Neural cell (in vitro differentiated cells): ENCODE data around the gene AARS1. TPM values are rescaled to one million over a fixed set of nuclear protein-coding genes. Genes with fewer than 3 reads are reported as not detected.
"Not testable (repeated sequence)": the region's sequence is repeated elsewhere in the genome, so short reads cannot be mapped to it uniquely, and the experiment has no call there.

Source experiments
- H2AFZ ChIP-seq: fragments of 200-600, 300-800 bp; sonication (generic), shearing (Covaris generic); 2 replicates; pipeline ENCODE4 v1.6.0; 2014; ENCODE audit warnings: low read depth, mild to moderate bottlenecking, antibody characterized with exemption, low read length, moderate library complexity
- H3F3A ChIP-seq: fragments of 200-600 bp; shearing (Covaris generic); 2 replicates; pipeline ENCODE4 v1.6.1; 2016; ENCODE audit warnings: mild to moderate bottlenecking, moderate library complexity, mixed read lengths, antibody characterized with exemption, low read length; ENCODE audit not compliant: insufficient read depth, poor library complexity, severe bottlenecking
- H3K27ac ChIP-seq: fragments of 200-600, 300-800 bp; sonication (generic), shearing (Covaris generic); 2 replicates; pipeline ENCODE4 v1.5.1; 2014; ENCODE audit warnings: mild to moderate bottlenecking, low read length, moderate library complexity
- H3K27me3 ChIP-seq: fragments of 300-800, 200-600 bp; sonication (generic), shearing (Covaris generic); 2 replicates; pipeline ENCODE4 v1.6.0; 2014; ENCODE audit warnings: mild to moderate bottlenecking, low read depth, low read length, moderate library complexity; ENCODE audit not compliant: insufficient read depth
- H3K36me3 ChIP-seq: fragments of 300-800, 200-600 bp; sonication (generic), shearing (Covaris generic); 2 replicates; pipeline ENCODE4 v1.5.1; 2014; ENCODE audit warnings: mild to moderate bottlenecking, antibody characterized with exemption, low read length, moderate library complexity; ENCODE audit not compliant: insufficient read depth
- H3K4me2 ChIP-seq: fragments of 300-800, 200-600 bp; sonication (generic), shearing (Covaris generic); 2 replicates; pipeline ENCODE4 v1.6.0; 2014; ENCODE audit warnings: mild to moderate bottlenecking, low read length
- H3K4me3 ChIP-seq: fragments of 300-800, 200-600 bp; sonication (generic), shearing (Covaris generic); 2 replicates; pipeline ENCODE4 v1.5.1; 2014; ENCODE audit warnings: mild to moderate bottlenecking, low read length, moderate library complexity
- H3K79me2 ChIP-seq: fragments of 200-600 bp; shearing (Covaris generic); replicated peaks from 2 replicates; pipeline ENCODE4 v1.6.0; 2014; ENCODE audit warnings: mild to moderate bottlenecking, low read length, moderate library complexity; ENCODE audit not compliant: insufficient read depth
- H3K9ac ChIP-seq: fragments of 300-800, 200-600 bp; sonication (generic), shearing (Covaris generic); 2 replicates; pipeline ENCODE4 v1.6.1; 2016; ENCODE audit warnings: mild to moderate bottlenecking, low read length, mixed read lengths
- H3K9me2 ChIP-seq: fragments of 200-600 bp; shearing (Covaris generic); 2 replicates; pipeline ENCODE4 v1.6.1; 2016; ENCODE audit warnings: mild to moderate bottlenecking, low read length, mixed read lengths; ENCODE audit not compliant: insufficient read depth
- H3K9me3 ChIP-seq: fragments of 200-600, 300-800 bp; sonication (generic), shearing (Covaris generic); 2 replicates; pipeline ENCODE4 v1.6.1; 2016; ENCODE audit warnings: mild to moderate bottlenecking, mixed run types, low read length, moderate library complexity, mixed read lengths
- H4K20me1 ChIP-seq: fragments of 200-600 bp; shearing (Covaris generic); 2 replicates; pipeline ENCODE4 v1.6.1; 2016; ENCODE audit warnings: mild to moderate bottlenecking, mixed run types; ENCODE audit not compliant: insufficient read depth
- CTCF ChIP-seq: fragments of 450-650 bp; IDR thresholded peaks from 2 replicates; pipeline ENCODE4 v1.5.1; 2014; ENCODE audit warnings: antibody characterized with exemption, mild to moderate bottlenecking, moderate library complexity; ENCODE audit not compliant: poor library complexity, severe bottlenecking
- EP300 ChIP-seq: fragments of 450-650 bp; conservative IDR thresholded peaks from 2 replicates; pipeline ENCODE4 v1.6.1; 2014; ENCODE audit warnings: antibody characterized with exemption, mild to moderate bottlenecking, moderate library complexity; ENCODE audit not compliant: poor library complexity, severe bottlenecking
- EZH2 ChIP-seq: fragments of 200-600, 300-800 bp; shearing (Covaris generic), sonication (generic); IDR thresholded peaks from 2 replicates; pipeline ENCODE4 v1.6.1; 2014; ENCODE audit warnings: antibody characterized with exemption, low read length, borderline replicate concordance, mild to moderate bottlenecking; ENCODE audit not compliant: insufficient read depth, poor library complexity, severe bottlenecking
- MXI1 ChIP-seq: fragments of 450-650 bp; conservative IDR thresholded peaks from 2 replicates; pipeline ENCODE4 v1.6.1; 2014; ENCODE audit warnings: antibody characterized with exemption, mild to moderate bottlenecking; ENCODE audit not compliant: poor library complexity, severe bottlenecking
- POLR2AphosphoS5 ChIP-seq: IDR thresholded peaks from 2 replicates; pipeline ENCODE4 v1.6.1; 2012
- RAD21 ChIP-seq: fragments of 450-650 bp; conservative IDR thresholded peaks from 2 replicates; pipeline ENCODE4 v1.6.1; 2014; ENCODE audit warnings: antibody characterized with exemption, mild to moderate bottlenecking, moderate library complexity
- SMC3 ChIP-seq: fragments of 450-650 bp; conservative IDR thresholded peaks from 2 replicates; pipeline ENCODE4 v1.6.1; 2014; ENCODE audit warnings: antibody characterized with exemption, mild to moderate bottlenecking, moderate library complexity; ENCODE audit not compliant: poor library complexity
- TAF1 ChIP-seq: IDR thresholded peaks from 2 replicates; pipeline ENCODE4 v1.6.1; 2012; ENCODE audit warnings: low read depth
- polyA plus RNA-seq: library from polyadenylated mRNA; depleted of rRNA; stranded (reverse); fragments of >200 nt; gene quantifications from 2 replicates; pipeline ENCODE4 v1.2.3, GENCODE V29; 2014
- TF ChIP-seq, protein P1 (sequence below): IDR thresholded peaks from 2 replicates; pipeline ENCODE4 v1.6.1; 2012; ENCODE audit warnings: borderline replicate concordance

AARS1 gene
- polyA plus RNA-seq, 1 donor from 2014 or later, result 33.7 TPM

- no peaks in the 10 kb centered on the region for H3F3A ChIP-seq
- H3K9me2 ChIP-seq, result no peaks in the 10 kb centered on the region
- H3K36me3 ChIP-seq, result no peaks in the 10 kb centered on the region
- H2AFZ ChIP-seq, result no peak overlapping the region
- H3K4me3 ChIP-seq, result no peak overlapping the region
- no peaks in the 10 kb centered on the region for H3K79me2 ChIP-seq
- H4K20me1 ChIP-seq, result no peaks in the 10 kb centered on the region
- H3K27me3 ChIP-seq, result no peaks in the 10 kb centered on the region
- H3K9ac ChIP-seq, result no peak overlapping the region
- TF ChIP-seq EP300 (no peak), EZH2 (no peak), RAD21 (no peak), SMC3 (no peak), TAF1 (no peak), MXI1 (no peak), CTCF (no peak), POLR2AphosphoS5 (no peak)
- TF ChIP-seq, protein P1, sequence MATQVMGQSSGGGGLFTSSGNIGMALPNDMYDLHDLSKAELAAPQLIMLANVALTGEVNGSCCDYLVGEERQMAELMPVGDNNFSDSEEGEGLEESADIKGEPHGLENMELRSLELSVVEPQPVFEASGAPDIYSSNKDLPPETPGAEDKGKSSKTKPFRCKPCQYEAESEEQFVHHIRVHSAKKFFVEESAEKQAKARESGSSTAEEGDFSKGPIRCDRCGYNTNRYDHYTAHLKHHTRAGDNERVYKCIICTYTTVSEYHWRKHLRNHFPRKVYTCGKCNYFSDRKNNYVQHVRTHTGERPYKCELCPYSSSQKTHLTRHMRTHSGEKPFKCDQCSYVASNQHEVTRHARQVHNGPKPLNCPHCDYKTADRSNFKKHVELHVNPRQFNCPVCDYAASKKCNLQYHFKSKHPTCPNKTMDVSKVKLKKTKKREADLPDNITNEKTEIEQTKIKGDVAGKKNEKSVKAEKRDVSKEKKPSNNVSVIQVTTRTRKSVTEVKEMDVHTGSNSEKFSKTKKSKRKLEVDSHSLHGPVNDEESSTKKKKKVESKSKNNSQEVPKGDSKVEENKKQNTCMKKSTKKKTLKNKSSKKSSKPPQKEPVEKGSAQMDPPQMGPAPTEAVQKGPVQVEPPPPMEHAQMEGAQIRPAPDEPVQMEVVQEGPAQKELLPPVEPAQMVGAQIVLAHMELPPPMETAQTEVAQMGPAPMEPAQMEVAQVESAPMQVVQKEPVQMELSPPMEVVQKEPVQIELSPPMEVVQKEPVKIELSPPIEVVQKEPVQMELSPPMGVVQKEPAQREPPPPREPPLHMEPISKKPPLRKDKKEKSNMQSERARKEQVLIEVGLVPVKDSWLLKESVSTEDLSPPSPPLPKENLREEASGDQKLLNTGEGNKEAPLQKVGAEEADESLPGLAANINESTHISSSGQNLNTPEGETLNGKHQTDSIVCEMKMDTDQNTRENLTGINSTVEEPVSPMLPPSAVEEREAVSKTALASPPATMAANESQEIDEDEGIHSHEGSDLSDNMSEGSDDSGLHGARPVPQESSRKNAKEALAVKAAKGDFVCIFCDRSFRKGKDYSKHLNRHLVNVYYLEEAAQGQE, result no peak
- no peaks in the 10 kb centered on the region for H3K9me3 ChIP-seq
- H3K27ac ChIP-seq, result no peak overlapping the region
- H3K4me2 ChIP-seq, result no peak overlapping the region
These were observed 19.1 kb downstream of the AARS1 start for GRCh38 chr16:70270176-70270575.

DNA sequence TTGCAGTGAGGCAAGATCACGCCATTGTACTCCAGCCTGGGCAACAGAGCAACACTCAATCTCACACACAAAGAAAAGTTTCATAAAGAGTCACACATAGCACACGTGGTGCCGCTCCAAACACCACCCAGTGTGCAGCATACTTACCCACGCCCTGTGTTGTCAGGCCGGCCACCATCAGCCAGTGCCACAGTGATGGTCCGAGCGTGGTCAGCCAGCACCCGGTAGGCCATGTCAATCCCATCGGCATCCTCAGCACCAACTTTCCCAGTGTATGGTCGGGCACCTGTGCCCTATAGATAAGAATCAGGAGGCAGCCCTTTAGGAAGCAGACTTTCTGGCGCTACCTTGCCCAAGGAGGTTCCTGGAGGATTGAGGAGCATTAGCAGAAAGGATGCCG lies 19.8 kb downstream of the AARS1 start:
- H4K20me1 ChIP-seq, result no peaks in the 10 kb centered on the region
- H3K27me3 ChIP-seq, result no peaks in the 10 kb centered on the region
- no peak overlapping the region for H3K27ac ChIP-seq
- H3K36me3 ChIP-seq, result no peaks in the 10 kb centered on the region
- H3K9ac ChIP-seq, result no peak overlapping the region
- H3K4me2 ChIP-seq, result no peak overlapping the region
- TF ChIP-seq EZH2 (no peak), POLR2AphosphoS5 (no peak), TAF1 (no peak), CTCF (no peak), EP300 (no peak), RAD21 (no peak), MXI1 (no peak), SMC3 (no peak)
- TF ChIP-seq, protein P1, result no peak
- no peaks in the 10 kb centered on the region for H3F3A ChIP-seq
- no peak overlapping the region for H2AFZ ChIP-seq
- no peaks in the 10 kb centered on the region for H3K9me3 ChIP-seq
- H3K9me2 ChIP-seq, result no peaks in the 10 kb centered on the region
- H3K79me2 ChIP-seq, result no peaks in the 10 kb centered on the region
- no peak overlapping the region for H3K4me3 ChIP-seq

GRCh38 chr16:70267922-70268321 lies 21.4 kb downstream of the AARS1 start:
- H3K4me2 ChIP-seq, H3K4me3 ChIP-seq, H3K79me2 ChIP-seq, H3K9ac ChIP-seq, H3K27ac ChIP-seq, H2AFZ ChIP-seq, H3K9me2 ChIP-seq, H4K20me1 ChIP-seq, H3K27me3 ChIP-seq, H3K9me3 ChIP-seq, H3F3A ChIP-seq, H3K36me3 ChIP-seq: not testable (repeated sequence)
